ENCODE data around the gene RBPJ.
"Not testable (repeated sequence)": the region's sequence is repeated elsewhere in the genome, so short reads cannot be mapped to it uniquely, and the experiment has no call there.

The RBPJ gene

GRCh38 chr4:26308568-26308967 lies 12.2 kb upstream of the RBPJ start:
- Histone ChIP-seq H4K20me1 (ENCODE audit: insufficient read depth, low read length) (no peaks in the 10 kb centered on the region), H3K27me3 (replicated peaks; ENCODE audit: insufficient read depth, low read length) (no peaks in the 10 kb centered on the region), H3F3A (ENCODE audit: insufficient read depth, low read length) (no peaks in the 10 kb centered on the region), H3K36me3 (replicated peaks; ENCODE audit: insufficient read depth, low read length) (no peaks in the 10 kb centered on the region), H3K79me2 (ENCODE audit: low read length) (no peaks in the 10 kb centered on the region), H3K4me3 (ENCODE audit: low read length) (no peak overlapping the region), H3K9ac (ENCODE audit: low read length) (no peak overlapping the region), H2AFZ (ENCODE audit: low read length) (no peak overlapping the region), H3K4me2 (ENCODE audit: low read depth, low read length) (no peak overlapping the region), H3K9me3 (replicated peaks; ENCODE audit: insufficient read depth, low read length) (no peaks in the 10 kb centered on the region), H3K27ac (ENCODE audit: low read length) (no peak overlapping the region), H3K4me1 (ENCODE audit: low read length) (peaks cover 6% of the 10 kb centered on the region), H3K9me2 (replicated peaks; ENCODE audit: insufficient read depth, low read length) (no peaks in the 10 kb centered on the region)
- TF ChIP-seq EZH2phosphoT487 (IDR thresholded peaks at IDR 0.05; ENCODE audit: low read length) (no peak), CTCF (IDR thresholded peaks at IDR 0.05; ENCODE audit: low read length) (no peak), EZH2 (optimal IDR thresholded peaks at IDR 0.05; ENCODE audit: low read depth, low read length) (no peak)
- no peak for DNase-seq

- Histone ChIP-seq H2AFZ (ENCODE audit: low read length) (no peak overlapping the region), H3K4me3 (ENCODE audit: low read length) (no peak overlapping the region), H3K79me2 (ENCODE audit: low read length) (no peaks in the 10 kb centered on the region), H3K9me2 (replicated peaks; ENCODE audit: insufficient read depth, low read length) (no peaks in the 10 kb centered on the region), H3K4me2 (ENCODE audit: low read depth, low read length) (no peak overlapping the region), H3K9ac (ENCODE audit: low read length) (no peak overlapping the region), H3F3A (ENCODE audit: insufficient read depth, low read length) (no peaks in the 10 kb centered on the region), H3K9me3 (replicated peaks; ENCODE audit: insufficient read depth, low read length) (no peaks in the 10 kb centered on the region), H3K4me1 (ENCODE audit: low read length) (peaks cover 6% of the 10 kb centered on the region), H3K36me3 (replicated peaks; ENCODE audit: insufficient read depth, low read length) (no peaks in the 10 kb centered on the region), H3K27me3 (replicated peaks; ENCODE audit: insufficient read depth, low read length) (no peaks in the 10 kb centered on the region), H3K27ac (ENCODE audit: low read length) (no peak overlapping the region), H4K20me1 (ENCODE audit: insufficient read depth, low read length) (no peaks in the 10 kb centered on the region)
- no peak for DNase-seq
- TF ChIP-seq CTCF (IDR thresholded peaks at IDR 0.05; ENCODE audit: low read length) (no peak), EZH2phosphoT487 (IDR thresholded peaks at IDR 0.05; ENCODE audit: low read length) (no peak), EZH2 (optimal IDR thresholded peaks at IDR 0.05; ENCODE audit: low read depth, low read length) (no peak)
Measured at GRCh38 chr4:26310264-26310663, 10.6 kb upstream of the RBPJ start.

GRCh38 chr4:26311633-26312032 lies 9.2 kb upstream of the RBPJ start:
- Histone ChIP-seq H3K9ac (ENCODE audit: low read length) (no peak overlapping the region), H4K20me1 (ENCODE audit: insufficient read depth, low read length) (no peaks in the 10 kb centered on the region), H3K9me2 (replicated peaks; ENCODE audit: insufficient read depth, low read length) (no peaks in the 10 kb centered on the region), H3K4me1 (ENCODE audit: low read length) (peaks cover 6% of the 10 kb centered on the region), H3K4me3 (ENCODE audit: low read length) (no peak overlapping the region), H3K27me3 (replicated peaks; ENCODE audit: insufficient read depth, low read length) (no peaks in the 10 kb centered on the region), H3K36me3 (replicated peaks; ENCODE audit: insufficient read depth, low read length) (no peaks in the 10 kb centered on the region), H3K4me2 (ENCODE audit: low read depth, low read length) (no peak overlapping the region), H3K79me2 (ENCODE audit: low read length) (no peaks in the 10 kb centered on the region), H3F3A (ENCODE audit: insufficient read depth, low read length) (no peaks in the 10 kb centered on the region), H3K9me3 (replicated peaks; ENCODE audit: insufficient read depth, low read length) (no peaks in the 10 kb centered on the region), H3K27ac (ENCODE audit: low read length) (no peak overlapping the region), H2AFZ (ENCODE audit: low read length) (no peak overlapping the region)
- no peak for DNase-seq
- TF ChIP-seq CTCF (IDR thresholded peaks at IDR 0.05; ENCODE audit: low read length) = no peak
- TF ChIP-seq EZH2phosphoT487 (IDR thresholded peaks at IDR 0.05; ENCODE audit: low read length) = no peak
- no peak for TF ChIP-seq EZH2 (optimal IDR thresholded peaks at IDR 0.05; ENCODE audit: low read depth, low read length)

GRCh38 chr4:26315316-26315932 lies 5.4 kb upstream of the RBPJ start:
- not testable (repeated sequence) for H2AFZ ChIP-seq (ENCODE audit: low read length); H4K20me1 ChIP-seq (ENCODE audit: insufficient read depth, low read length); DNase-seq; H3K27me3 ChIP-seq (replicated peaks; ENCODE audit: insufficient read depth, low read length); H3K27ac ChIP-seq (ENCODE audit: low read length); H3K9me2 ChIP-seq (replicated peaks; ENCODE audit: insufficient read depth, low read length); H3K36me3 ChIP-seq (replicated peaks; ENCODE audit: insufficient read depth, low read length); H3K4me1 ChIP-seq (ENCODE audit: low read length); H3K9ac ChIP-seq (ENCODE audit: low read length); H3K79me2 ChIP-seq (ENCODE audit: low read length); H3K4me3 ChIP-seq (ENCODE audit: low read length); H3K4me2 ChIP-seq (ENCODE audit: low read depth, low read length); H3K9me3 ChIP-seq (replicated peaks; ENCODE audit: insufficient read depth, low read length)
- peaks cover 17% of the 10 kb centered on the region for H3F3A ChIP-seq (ENCODE audit: insufficient read depth, low read length)

All from MM.1S (cell line).